Psoas muscle (tissue), 8 donors: ENCODE data around the gene SRSF10. TPM values are rescaled to one million over a fixed set of nuclear protein-coding genes. Genes with fewer than 3 reads are reported as not detected.

Experiments used
- ATAC-seq, 4 donors: fragments of 200-7000 bp; cut with Tn5 transposase; one replicate each; pipeline ENCODE4 v1.9.1; 2020; ENCODE audit warnings: moderate library complexity in 3 of 4, mild to moderate bottlenecking in 2 of 4
- DNase-seq, 2 donors: peaks; one replicate each; pipeline ENCODE4 v3.0.0-alpha.2; 2020
- H3K27ac ChIP-seq: fragments of 200-600 bp; one replicate; pipeline ENCODE4 v1.8.0; 2022
- H3K27me3 ChIP-seq, 3 donors: fragments of 200-600 bp in 1 of 3; one replicate each; pipeline versions ENCODE4 v1.6.1 to v1.8.0; 2013 to 2022; ENCODE audit warnings: low read length in 2 of 3, mild to moderate bottlenecking in 2 of 3, moderate library complexity in 1 of 3; ENCODE audit not compliant: insufficient read depth in 3 of 3
- H3K36me3 ChIP-seq, 2 donors: fragments of 200-600 bp in 1 of 2; one replicate each; pipeline versions ENCODE4 v1.6.1 to v1.8.0; 2013 to 2022; ENCODE audit warnings: low read depth in 1 of 2, mild to moderate bottlenecking in 1 of 2, moderate library complexity in 1 of 2; ENCODE audit not compliant: insufficient read depth in 1 of 2
- H3K4me1 ChIP-seq: fragments of 200-600 bp; one replicate; pipeline ENCODE4 v1.8.0; 2022
- H3K4me3 ChIP-seq: fragments of 200-600 bp; one replicate; pipeline ENCODE4 v1.8.0; 2022; ENCODE audit warnings: mild to moderate bottlenecking
- H3K9me3 ChIP-seq: fragments of 200-600 bp; one replicate; pipeline ENCODE4 v1.8.0; 2022
- WGBS, 3 donors: extraction: QIAGEN DNeasy Blood & Tissue Kit; methylation state at CpG; one replicate each; pipeline versions ENCODE4 v1.1.6 to v1.1.7; 2013; 5-methylcytosine and 5-hydroxymethylcytosine counted together
- intact Hi-C, 2 donors: fragments of 100-400 bp; cut with DNase I; formaldehyde crosslinking; loops; one replicate each; pipeline versions ENCODE4 v1.11.0 to v1.14.2; 2022
- polyA plus RNA-seq, 3 donors: library from polyadenylated mRNA; stranded (reverse); fragments of 200-250 nt; gene quantifications; one replicate each; pipeline ENCODE4 v1.2.3, GENCODE V29; 2013
- total RNA-seq, 4 donors: library from RNA; stranded (reverse); fragmentation: NEBNext Ultra II Directional in 2 of 4; extraction: Animal tissue kit (Norgen Biotek cat#: 25700) in 2 of 4; gene quantifications; one replicate each; pipeline versions ENCODE4 v1.2.1 to v1.2.4, GENCODE V29; 2021 to 2023
- TF ChIP-seq, protein P1 (sequence below): fragments of 200-600 bp; IDR thresholded peaks from one replicate; pipeline ENCODE4 v1.8.0; 2022; ENCODE audit warnings: antibody characterized with exemption
- donor health status: healthy with polysubstance abuse.
- donor health status: DM: no; HTN: no; CAD: no; lungs with moderate emphysema.
- donor health status: Bipolar disorder and iron deficiency.
- donor health status: healthy.
- donor health status: DM: yes; HTN: yes; CAD: no.
- donor health status: DM: no; HTN: no; CAD: no.
- donor health status: DM: no; HTN: no; CAD: no.
- donor health status: DM: yes; HTN: yes; CAD: no.

Gene SRSF10
- total and polyA plus RNA-seq, 7 donors: 28.8 to 56.6 (median 44.4) TPM

DNA sequence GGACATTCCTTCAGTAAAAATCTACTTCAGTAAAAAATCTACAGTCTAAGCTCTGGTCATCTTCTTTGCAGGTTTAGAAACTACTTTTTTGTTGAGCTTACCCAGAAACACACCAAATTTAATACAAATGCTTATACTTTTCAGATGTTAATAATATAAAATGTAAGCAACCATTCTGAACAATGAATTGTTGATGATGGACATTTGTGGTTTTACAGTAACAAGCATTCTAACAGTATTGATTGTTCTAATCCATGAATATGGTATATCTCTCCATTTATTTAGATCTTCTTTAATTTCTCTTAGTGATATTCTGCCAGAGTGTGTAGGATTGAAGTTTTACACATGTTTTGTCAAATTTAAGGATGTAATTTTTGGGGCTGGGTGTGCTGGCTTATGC lies 27.0 kb upstream of the SRSF10 start:
- no peak for ATAC-seq

DNA sequence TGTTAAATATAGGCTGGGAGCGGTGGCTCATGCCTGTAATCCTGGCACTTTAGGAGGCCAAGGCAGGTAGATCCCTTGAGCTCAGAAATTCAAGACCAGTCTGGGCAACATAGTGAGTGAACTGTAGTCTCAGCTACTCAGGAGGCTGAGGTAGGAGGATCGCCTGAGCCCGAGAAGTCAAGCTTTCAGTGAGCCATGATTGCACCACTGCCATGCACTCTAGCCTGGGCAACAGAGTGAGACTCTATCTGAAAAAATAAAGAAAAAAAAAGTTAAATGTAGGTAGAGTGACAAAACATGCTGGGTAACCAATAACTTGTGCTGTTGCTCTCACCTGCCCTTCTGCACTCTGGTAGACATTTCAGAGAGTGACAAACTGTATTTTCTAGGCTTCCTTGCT lies 25.0 kb upstream of the SRSF10 start:
- 94 to 100% (median 95%) methylated on average over 3 of the region's 3 CpGs for WGBS, 3 donors
- Histone ChIP-seq H3K27ac (no peak overlapping the region), H3K9me3 (peaks cover 4% of the 10 kb centered on the region), H3K27me3 (no peaks in the 10 kb centered on the region), H3K36me3 (no peaks in the 10 kb centered on the region), H3K4me1 (peaks cover 25% of the 10 kb centered on the region), H3K4me3 (no peak overlapping the region)
- DNase-seq: no peak
- intact Hi-C loops: no loop called here
- TF ChIP-seq, protein P1, sequence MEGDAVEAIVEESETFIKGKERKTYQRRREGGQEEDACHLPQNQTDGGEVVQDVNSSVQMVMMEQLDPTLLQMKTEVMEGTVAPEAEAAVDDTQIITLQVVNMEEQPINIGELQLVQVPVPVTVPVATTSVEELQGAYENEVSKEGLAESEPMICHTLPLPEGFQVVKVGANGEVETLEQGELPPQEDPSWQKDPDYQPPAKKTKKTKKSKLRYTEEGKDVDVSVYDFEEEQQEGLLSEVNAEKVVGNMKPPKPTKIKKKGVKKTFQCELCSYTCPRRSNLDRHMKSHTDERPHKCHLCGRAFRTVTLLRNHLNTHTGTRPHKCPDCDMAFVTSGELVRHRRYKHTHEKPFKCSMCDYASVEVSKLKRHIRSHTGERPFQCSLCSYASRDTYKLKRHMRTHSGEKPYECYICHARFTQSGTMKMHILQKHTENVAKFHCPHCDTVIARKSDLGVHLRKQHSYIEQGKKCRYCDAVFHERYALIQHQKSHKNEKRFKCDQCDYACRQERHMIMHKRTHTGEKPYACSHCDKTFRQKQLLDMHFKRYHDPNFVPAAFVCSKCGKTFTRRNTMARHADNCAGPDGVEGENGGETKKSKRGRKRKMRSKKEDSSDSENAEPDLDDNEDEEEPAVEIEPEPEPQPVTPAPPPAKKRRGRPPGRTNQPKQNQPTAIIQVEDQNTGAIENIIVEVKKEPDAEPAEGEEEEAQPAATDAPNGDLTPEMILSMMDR: no peak
- ATAC-seq: no peak

More for the DNA sequence above, 27.0 kb upstream of the SRSF10 start:
- peaks cover 4% of the 10 kb centered on the region for H3K9me3 ChIP-seq
- no peak overlapping the region for H3K4me3 ChIP-seq
- H3K27ac ChIP-seq: no peak overlapping the region
- no peaks in the 10 kb centered on the region for H3K27me3 ChIP-seq
- DNase-seq: no peak
- intact Hi-C loops: no loop called here
- no peaks in the 10 kb centered on the region for H3K36me3 ChIP-seq
- H3K4me1 ChIP-seq: peaks cover 25% of the 10 kb centered on the region
- TF ChIP-seq, protein P1: no peak

DNA sequence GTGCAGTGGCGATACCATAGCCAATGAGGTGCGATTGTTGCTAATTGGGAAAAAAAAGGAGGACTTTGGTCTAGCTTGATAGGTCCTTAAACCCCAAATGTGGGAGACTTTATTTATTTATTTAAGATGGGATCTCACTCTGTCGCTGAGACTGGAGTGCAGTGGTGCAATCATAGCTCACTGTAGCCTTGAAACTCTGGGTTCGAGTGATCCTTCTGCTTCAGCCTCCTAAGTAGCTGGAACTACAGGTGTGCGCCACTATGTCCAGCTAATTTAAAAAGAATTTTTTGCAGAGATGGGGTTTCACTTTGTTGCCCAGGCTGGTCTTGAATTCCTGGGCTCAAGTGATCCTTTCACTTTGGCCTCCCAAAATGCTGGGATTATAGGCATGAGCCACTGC lies 24.0 kb upstream of the SRSF10 start:
- Histone ChIP-seq H3K4me1 (peaks cover 24% of the 10 kb centered on the region), H3K36me3 (no peaks in the 10 kb centered on the region), H3K4me3 (no peak overlapping the region), H3K9me3 (peaks cover 4% of the 10 kb centered on the region), H3K27ac (no peak overlapping the region), H3K27me3 (no peaks in the 10 kb centered on the region)
- intact Hi-C loops: no loop called here
- DNase-seq (no peak), ATAC-seq (no peak)
- TF ChIP-seq, protein P1: no peak
- WGBS, 3 donors: 93 to 97% (median 93%) methylated on average over 5 of the region's 5 CpGs

DNA sequence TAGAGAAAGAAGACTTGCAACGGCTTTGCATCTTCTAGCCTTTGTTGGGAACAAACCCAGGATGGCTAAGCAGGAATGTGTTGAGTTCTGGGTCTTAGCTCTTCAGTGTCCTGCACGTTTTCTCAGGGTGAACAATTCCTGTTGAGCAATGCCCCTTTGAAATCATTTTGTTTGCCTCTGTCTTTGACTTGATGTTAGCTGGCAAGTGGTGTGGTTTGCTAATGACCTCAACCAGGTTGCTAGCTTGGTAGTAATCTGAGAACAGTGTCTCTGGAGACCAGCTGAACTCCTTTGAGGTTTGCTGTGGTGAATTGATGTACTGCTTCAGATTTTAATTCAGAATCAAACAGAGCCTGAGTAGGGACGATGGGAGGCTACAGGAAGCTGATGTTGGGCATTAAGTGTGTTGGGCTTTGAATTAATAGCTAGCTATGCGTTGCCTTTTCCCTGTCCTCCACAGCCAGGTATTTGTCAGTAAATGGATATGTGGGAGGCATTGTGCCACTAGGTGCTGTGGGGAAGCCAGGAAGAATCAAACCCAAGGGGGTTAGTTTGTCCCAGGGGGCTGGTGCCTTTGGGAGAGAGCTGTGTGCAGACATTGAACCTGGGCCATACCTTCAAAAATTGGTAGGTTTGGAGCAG lies 23.3 kb upstream of the SRSF10 start:
- H3K4me3 ChIP-seq: no peak overlapping the region
- H3K36me3 ChIP-seq: no peaks in the 10 kb centered on the region
- H3K9me3 ChIP-seq: peaks cover 4% of the 10 kb centered on the region
- H3K27ac ChIP-seq: peak overlapping the region; percentile 62
- TF ChIP-seq, protein P1: peak; percentile 5
- H3K4me1 ChIP-seq: peaks cover 24% of the 10 kb centered on the region
- ATAC-seq (peak; percentile 87 to 93 (median 88)), DNase-seq (no peak)
- 18 to 30% (median 20%) methylated on average over 4 of the region's 4 CpGs for WGBS, 3 donors
- intact Hi-C loops: no loop called here
- H3K27me3 ChIP-seq: no peaks in the 10 kb centered on the region

DNA sequence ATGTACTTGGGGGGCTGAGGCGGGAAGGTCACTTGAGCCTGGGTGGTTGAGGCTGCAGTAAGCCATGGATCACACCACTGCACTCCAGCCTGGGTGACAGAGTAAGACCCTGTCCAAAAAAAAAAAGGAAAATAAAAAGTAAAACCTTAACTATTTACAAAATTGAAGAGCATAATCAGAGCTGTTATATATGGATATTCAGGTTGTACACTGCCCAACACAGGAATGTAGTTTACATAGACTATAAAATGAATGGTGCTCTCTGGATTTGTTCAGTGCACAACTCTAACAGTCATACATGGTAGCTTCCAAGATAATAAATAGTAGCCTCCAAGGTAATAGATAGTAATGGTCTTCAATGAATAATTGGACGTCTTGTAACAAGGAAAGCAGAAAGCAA lies 22.6 kb upstream of the SRSF10 start:
- H3K9me3 ChIP-seq: peaks cover 4% of the 10 kb centered on the region
- TF ChIP-seq, protein P1: no peak
- intact Hi-C loops: no loop called here
- no peaks in the 10 kb centered on the region for H3K27me3 ChIP-seq
- H3K36me3 ChIP-seq: no peaks in the 10 kb centered on the region
- H3K4me1 ChIP-seq: peaks cover 29% of the 10 kb centered on the region
- H3K4me3 ChIP-seq: no peak overlapping the region
- H3K27ac ChIP-seq: peak overlapping the region; percentile 62
- 76 to 84% (median 79%) methylated on average over 2 of the region's 2 CpGs for WGBS, 3 donors
- DNase-seq (no peak), ATAC-seq (no peak)
